SK-N-SH (cell line): ENCODE measurements around the gene GLDC. TPM values are rescaled to one million over a fixed set of nuclear protein-coding genes. Genes with fewer than 3 reads are reported as not detected.

Experiments used
- CTCF ChIA-PET: fragments of 300-600, 350-600 bp; formaldehyde crosslinking; extraction: SDS; loops from one replicate; lab custom pipeline; 2021; lab: Yijun Ruan, JAX
- POLR2A ChIA-PET: fragments of 350-600 bp; sonication (Branson Sonifier 250); formaldehyde crosslinking; extraction: SDS; loops from one replicate; lab custom pipeline; 2020; ENCODE audit warnings: antibody characterized with exemption, inconsistent platforms; lab: Yijun Ruan, JAX
- DNase-seq: peaks from one replicate; pipeline ENCODE4 v3.0.0; 2012
- H2AFZ ChIP-seq: fragments of 200-600 bp; sonication (generic); 2 replicates; pipeline ENCODE4 v1.8.1; 2016; ENCODE audit warnings: antibody characterized with exemption, mild to moderate bottlenecking, low read depth
- H3F3A ChIP-seq: fragments of 200-600 bp; sonication (generic); replicated peaks from 2 replicates; pipeline ENCODE3; 2016; ENCODE audit warnings: antibody characterized with exemption, mild to moderate bottlenecking; ENCODE audit not compliant: insufficient read depth
- H3K27ac ChIP-seq, 2 experiments: fragments of 200-500 bp in 1 of 2; fragments of 200-600 bp in 1 of 2; sonication (Bioruptor generic) in 1 of 2; sonication (generic), shearing (Covaris generic) in 1 of 2; 2 replicates each; pipeline versions ENCODE4 v1.5.1 to v1.6.1; 2014 to 2016; ENCODE audit warnings: low read depth in 2 of 2, inconsistent platforms in 1 of 2, low read length in 1 of 2, mild to moderate bottlenecking in 1 of 2, mixed read lengths in 1 of 2
- H3K27me3 ChIP-seq: fragments of 200-600 bp; sonication (generic), shearing (Covaris generic); 2 replicates; pipeline ENCODE4 v1.6.1; 2016; ENCODE audit warnings: mixed run types; ENCODE audit not compliant: insufficient read depth
- H3K36me3 ChIP-seq, 2 experiments: fragments of 200-500 bp in 1 of 2; fragments of 200-600 bp in 1 of 2; sonication (Bioruptor generic) in 1 of 2; sonication (generic) in 1 of 2; replicated peaks in 1 of 2; 2 replicates each; pipeline versions ENCODE3 to v1.5.1; 2014 to 2016; ENCODE audit warnings: low read length in 1 of 2, mild to moderate bottlenecking in 1 of 2; ENCODE audit not compliant: insufficient read depth in 2 of 2, control insufficient read depth in 1 of 2
- H3K4me1 ChIP-seq, 2 experiments: fragments of 200-500 bp in 1 of 2; fragments of 200-600 bp in 1 of 2; sonication (Bioruptor generic) in 1 of 2; sonication (generic), shearing (Covaris generic) in 1 of 2; 2 replicates each; pipeline versions ENCODE4 v1.5.1 to v1.6.1; 2014 to 2016; ENCODE audit warnings: low read depth in 1 of 2, low read length in 1 of 2, mixed run types in 1 of 2; ENCODE audit not compliant: insufficient read depth in 2 of 2, control insufficient read depth in 1 of 2
- H3K4me2 ChIP-seq: fragments of 200-600 bp; sonication (generic), shearing (Covaris generic); 2 replicates; pipeline ENCODE4 v1.6.1; 2017; ENCODE audit warnings: mixed run types
- H3K4me3 ChIP-seq, 2 experiments: fragments of 200-500 bp in 1 of 2; fragments of 200-600 bp in 1 of 2; sonication (Bioruptor generic) in 1 of 2; sonication (generic), shearing (Covaris generic) in 1 of 2; 2 replicates each; pipeline versions ENCODE4 v1.5.1 to v1.8.1; 2014 to 2016; ENCODE audit warnings: low read depth in 2 of 2, inconsistent platforms in 1 of 2, low read length in 1 of 2, mild to moderate bottlenecking in 1 of 2, mixed read lengths in 1 of 2, moderate library complexity in 1 of 2
- H3K79me2 ChIP-seq: fragments of 200-600 bp; sonication (generic); 2 replicates; pipeline ENCODE4 v1.8.1; 2017; ENCODE audit warnings: mild to moderate bottlenecking; ENCODE audit not compliant: insufficient read depth
- H3K9ac ChIP-seq: fragments of 200-600 bp; sonication (generic); 2 replicates; pipeline ENCODE4 v1.6.1; 2017; ENCODE audit warnings: mixed run types
- H3K9me2 ChIP-seq: fragments of 200-600 bp; sonication (generic); 2 replicates; pipeline ENCODE4 v1.6.1; 2017; ENCODE audit warnings: mixed run types
- H3K9me3 ChIP-seq: fragments of 200-600 bp; sonication (generic); 2 replicates; pipeline ENCODE4 v1.6.1; 2017; ENCODE audit warnings: mixed run types, mild to moderate bottlenecking, moderate library complexity
- H4K20me1 ChIP-seq: fragments of 200-600 bp; sonication (generic); 2 replicates; pipeline ENCODE4 v1.6.1; 2017; ENCODE audit warnings: mild to moderate bottlenecking, mixed run types; ENCODE audit not compliant: insufficient read depth
- CHD2 ChIP-seq: fragments of 150-350 bp; IDR thresholded peaks from 2 replicates; pipeline ENCODE4 v1.6.1; 2018; ENCODE audit warnings: low read length; ENCODE audit not compliant: partially characterized antibody
- EP300 ChIP-seq, 2 experiments: IDR thresholded peaks; 2 replicates each; pipeline versions ENCODE4 v1.4.0 to v1.6.1; 2012; ENCODE audit warnings: borderline replicate concordance in 1 of 2, low read depth in 1 of 2, low read length in 1 of 2
- FOXJ3 ChIP-seq: sonication (generic); formaldehyde crosslinking; IDR thresholded peaks from 2 replicates; pipeline ENCODE4 v1.5.1; 2020; ENCODE audit warnings: mild to moderate bottlenecking, missing genetic modification reagents
- GATA2 ChIP-seq: sonication (generic); formaldehyde crosslinking; IDR thresholded peaks from 2 replicates; pipeline ENCODE4 v1.5.0; 2020; ENCODE audit warnings: mild to moderate bottlenecking, missing genetic modification reagents
- NRF1 ChIP-seq: IDR thresholded peaks from 2 replicates; pipeline ENCODE4 v1.6.1; 2012; ENCODE audit warnings: low read depth, mild to moderate bottlenecking, low read length
- POLR2AphosphoS5 ChIP-seq: IDR thresholded peaks from 2 replicates; pipeline ENCODE4 v1.6.1; 2012; ENCODE audit warnings: low read depth, low read length
- RXRA ChIP-seq: IDR thresholded peaks from 2 replicates; pipeline ENCODE4 v1.4.0; 2012; ENCODE audit warnings: low read depth, mild to moderate bottlenecking, borderline replicate concordance
- SIN3A ChIP-seq: IDR thresholded peaks from 2 replicates; pipeline ENCODE4 v1.6.1; 2012; ENCODE audit warnings: low read depth, mild to moderate bottlenecking, low read length, moderate library complexity, borderline replicate concordance
- TCF12 ChIP-seq: IDR thresholded peaks from 2 replicates; pipeline ENCODE4 v1.4.0; 2012
- YY1 ChIP-seq: IDR thresholded peaks from 2 replicates; pipeline ENCODE4 v1.4.0; 2012; ENCODE audit warnings: low read depth, mild to moderate bottlenecking
- WGBS: methylation state at CpG from one replicate; pipeline ENCODE4 v1.1.6; 2017; ENCODE audit warnings: low lambda C conversion rate; 5-methylcytosine and 5-hydroxymethylcytosine counted together
- polyA plus RNA-seq, 3 experiments: library from polyadenylated mRNA; depleted of rRNA; stranded (reverse); fragments of >200 nt; gene quantifications; 2 replicates each; pipeline ENCODE4 v1.2.3, GENCODE V29; 2012
- TF ChIP-seq, protein P1 (sequence below): fragments of 150-350 bp; IDR thresholded peaks from 2 replicates; pipeline ENCODE4 v1.6.1; 2017; ENCODE audit warnings: antibody characterized with exemption, low read length, low read depth, borderline replicate concordance
- TF ChIP-seq, protein P2 (sequence below): fragments of 150-350 bp; IDR thresholded peaks from 2 replicates; pipeline ENCODE4 v1.6.1; 2016; ENCODE audit warnings: mild to moderate bottlenecking, low read depth, low read length
- TF ChIP-seq, protein P3 (sequence below): fragments of 200-600 bp; sonication (generic); IDR thresholded peaks from 2 replicates; pipeline ENCODE4 v1.6.1; 2017; ENCODE audit warnings: antibody characterized with exemption, mild to moderate bottlenecking, moderate library complexity
- TF ChIP-seq, protein P4 (sequence below): IDR thresholded peaks from 2 replicates; pipeline ENCODE4; 2012
- TF ChIP-seq, protein P5 (sequence below): IDR thresholded peaks from 2 replicates; pipeline ENCODE4 v1.4.0; 2012; ENCODE audit warnings: low read depth, borderline replicate concordance

Gene GLDC
- polyA plus RNA-seq, 1 of the 3 experiments (the other 2 are of a cell fraction), result 4.1 TPM

DNA sequence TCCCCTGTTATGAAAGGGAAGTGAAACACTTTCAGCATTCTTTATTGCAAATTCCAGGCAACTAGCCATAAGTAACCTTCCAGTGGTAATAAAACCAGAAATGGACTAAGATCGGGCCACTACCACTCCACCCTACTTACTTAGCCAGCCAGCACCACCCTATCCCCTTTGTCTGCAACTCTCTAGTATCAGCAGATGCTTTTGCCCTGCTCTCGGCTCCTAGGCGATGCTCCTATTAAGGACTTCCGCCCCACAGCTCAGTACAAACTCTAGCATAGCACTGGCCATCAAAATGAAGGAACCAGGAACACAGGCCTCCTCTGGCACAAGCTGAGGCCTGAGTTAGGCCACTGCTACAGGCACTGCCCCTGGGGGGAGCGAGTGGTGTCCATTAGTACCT is 81.2 kb downstream of the GLDC start:
- peak overlapping the region; percentile 37; the same call in 1 of the 2 replicates for H2AFZ ChIP-seq
- POLR2A ChIA-PET, result no interaction called here
- no peaks in the 10 kb centered on the region for H3K9me3 ChIP-seq
- DNase-seq, result no peak
- no peak for TF ChIP-seq EP300 (IDR thresholded peaks at IDR 0.05; ENCODE audit: borderline replicate concordance in 1 of 2, low read depth in 1 of 2, low read length in 1 of 2)
- TF ChIP-seq CHD2, result no peak
- TF ChIP-seq POLR2AphosphoS5, result no peak
- TF ChIP-seq, protein P1, sequence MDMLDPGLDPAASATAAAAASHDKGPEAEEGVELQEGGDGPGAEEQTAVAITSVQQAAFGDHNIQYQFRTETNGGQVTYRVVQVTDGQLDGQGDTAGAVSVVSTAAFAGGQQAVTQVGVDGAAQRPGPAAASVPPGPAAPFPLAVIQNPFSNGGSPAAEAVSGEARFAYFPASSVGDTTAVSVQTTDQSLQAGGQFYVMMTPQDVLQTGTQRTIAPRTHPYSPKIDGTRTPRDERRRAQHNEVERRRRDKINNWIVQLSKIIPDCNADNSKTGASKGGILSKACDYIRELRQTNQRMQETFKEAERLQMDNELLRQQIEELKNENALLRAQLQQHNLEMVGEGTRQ, result no peak
- TF ChIP-seq, protein P2, sequence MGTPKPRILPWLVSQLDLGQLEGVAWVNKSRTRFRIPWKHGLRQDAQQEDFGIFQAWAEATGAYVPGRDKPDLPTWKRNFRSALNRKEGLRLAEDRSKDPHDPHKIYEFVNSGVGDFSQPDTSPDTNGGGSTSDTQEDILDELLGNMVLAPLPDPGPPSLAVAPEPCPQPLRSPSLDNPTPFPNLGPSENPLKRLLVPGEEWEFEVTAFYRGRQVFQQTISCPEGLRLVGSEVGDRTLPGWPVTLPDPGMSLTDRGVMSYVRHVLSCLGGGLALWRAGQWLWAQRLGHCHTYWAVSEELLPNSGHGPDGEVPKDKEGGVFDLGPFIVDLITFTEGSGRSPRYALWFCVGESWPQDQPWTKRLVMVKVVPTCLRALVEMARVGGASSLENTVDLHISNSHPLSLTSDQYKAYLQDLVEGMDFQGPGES, result no peak
- no peak for TF ChIP-seq RXRA
- TF ChIP-seq, protein P3, sequence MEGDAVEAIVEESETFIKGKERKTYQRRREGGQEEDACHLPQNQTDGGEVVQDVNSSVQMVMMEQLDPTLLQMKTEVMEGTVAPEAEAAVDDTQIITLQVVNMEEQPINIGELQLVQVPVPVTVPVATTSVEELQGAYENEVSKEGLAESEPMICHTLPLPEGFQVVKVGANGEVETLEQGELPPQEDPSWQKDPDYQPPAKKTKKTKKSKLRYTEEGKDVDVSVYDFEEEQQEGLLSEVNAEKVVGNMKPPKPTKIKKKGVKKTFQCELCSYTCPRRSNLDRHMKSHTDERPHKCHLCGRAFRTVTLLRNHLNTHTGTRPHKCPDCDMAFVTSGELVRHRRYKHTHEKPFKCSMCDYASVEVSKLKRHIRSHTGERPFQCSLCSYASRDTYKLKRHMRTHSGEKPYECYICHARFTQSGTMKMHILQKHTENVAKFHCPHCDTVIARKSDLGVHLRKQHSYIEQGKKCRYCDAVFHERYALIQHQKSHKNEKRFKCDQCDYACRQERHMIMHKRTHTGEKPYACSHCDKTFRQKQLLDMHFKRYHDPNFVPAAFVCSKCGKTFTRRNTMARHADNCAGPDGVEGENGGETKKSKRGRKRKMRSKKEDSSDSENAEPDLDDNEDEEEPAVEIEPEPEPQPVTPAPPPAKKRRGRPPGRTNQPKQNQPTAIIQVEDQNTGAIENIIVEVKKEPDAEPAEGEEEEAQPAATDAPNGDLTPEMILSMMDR, result no peak
- no peak for TF ChIP-seq TCF12
- H3K9ac ChIP-seq, result no peak overlapping the region
- CTCF ChIA-PET, result no interaction called here
- H3K27ac ChIP-seq, result peak overlapping the region in 1 of 2 experiments; percentile 100; a peak in 2 of 4 replicates
- peaks cover 0 to 14% of the 10 kb centered on the region in 2 experiments; a peak in 3 of 4 replicates for H3K4me1 ChIP-seq
- no peaks in the 10 kb centered on the region for H3K9me2 ChIP-seq
- no peaks in the 10 kb centered on the region for H3K36me3 ChIP-seq
- H3K79me2 ChIP-seq, result no peaks in the 10 kb centered on the region
- H3K4me2 ChIP-seq, result no peak overlapping the region; the same call in 1 of the 2 replicates
- H3K4me3 ChIP-seq, result no peak overlapping the region
- 95% methylated on average over 5 of the region's 5 CpGs for WGBS
- H3F3A ChIP-seq, result peaks cover 49% of the 10 kb centered on the region
- no peaks in the 10 kb centered on the region for H3K27me3 ChIP-seq
- no peaks in the 10 kb centered on the region for H4K20me1 ChIP-seq

DNA sequence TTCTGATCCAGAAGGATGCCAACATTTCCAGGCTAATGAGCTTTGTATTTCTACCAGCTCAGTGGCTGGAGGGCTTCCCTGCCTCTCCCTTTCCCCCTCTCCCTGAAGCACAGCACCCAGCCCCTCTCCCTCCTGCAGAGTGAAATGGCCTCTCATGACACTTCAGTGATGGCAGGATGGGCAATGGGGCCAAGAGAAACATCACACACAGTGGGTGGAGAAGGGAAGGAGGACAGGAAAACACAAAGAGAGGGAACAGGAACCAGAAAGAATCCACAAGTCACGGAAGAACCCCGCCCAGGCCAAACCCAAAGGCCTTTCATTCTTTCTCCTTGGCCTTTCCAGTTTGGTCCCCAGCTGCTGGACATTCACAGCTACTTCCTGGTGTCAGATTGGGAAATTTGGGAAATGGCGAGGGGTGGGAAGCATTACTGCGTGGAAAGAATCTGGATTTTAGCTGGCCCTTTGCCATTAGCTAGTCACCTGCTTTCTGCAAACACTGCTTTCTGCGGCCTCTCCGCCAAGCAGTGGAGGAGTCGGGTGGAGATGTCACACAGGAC is 82.6 kb downstream of the GLDC start:
- no peaks in the 10 kb centered on the region for H4K20me1 ChIP-seq
- H3K4me3 ChIP-seq, result no peak overlapping the region
- H2AFZ ChIP-seq, result peak overlapping the region; percentile 59
- DNase-seq, result no peak
- H3K27ac ChIP-seq, result no peak overlapping the region
- peaks cover 38% of the 10 kb centered on the region for H3F3A ChIP-seq
- H3K4me2 ChIP-seq, result no peak overlapping the region
- H3K36me3 ChIP-seq, result no peaks in the 10 kb centered on the region
- CTCF ChIA-PET, result interaction anchor here (1.0 to 2.3 kb wide), 3 partner anchors 10 to 208 kb away, joined by 3 to 7 read pairs (median 4); no protein-coding TSS in a partner anchor
- WGBS, result 95% methylated on average over 7 of the region's 7 CpGs
- POLR2A ChIA-PET, result no interaction called here
- no peaks in the 10 kb centered on the region for H3K79me2 ChIP-seq
- H3K9ac ChIP-seq, result no peak overlapping the region
- H3K9me2 ChIP-seq, result no peaks in the 10 kb centered on the region
- H3K27me3 ChIP-seq, result no peaks in the 10 kb centered on the region
- H3K4me1 ChIP-seq, result peaks cover 6 to 13% of the 10 kb centered on the region in 2 experiments
- H3K9me3 ChIP-seq, result no peaks in the 10 kb centered on the region
- TF ChIP-seq, protein P4, sequence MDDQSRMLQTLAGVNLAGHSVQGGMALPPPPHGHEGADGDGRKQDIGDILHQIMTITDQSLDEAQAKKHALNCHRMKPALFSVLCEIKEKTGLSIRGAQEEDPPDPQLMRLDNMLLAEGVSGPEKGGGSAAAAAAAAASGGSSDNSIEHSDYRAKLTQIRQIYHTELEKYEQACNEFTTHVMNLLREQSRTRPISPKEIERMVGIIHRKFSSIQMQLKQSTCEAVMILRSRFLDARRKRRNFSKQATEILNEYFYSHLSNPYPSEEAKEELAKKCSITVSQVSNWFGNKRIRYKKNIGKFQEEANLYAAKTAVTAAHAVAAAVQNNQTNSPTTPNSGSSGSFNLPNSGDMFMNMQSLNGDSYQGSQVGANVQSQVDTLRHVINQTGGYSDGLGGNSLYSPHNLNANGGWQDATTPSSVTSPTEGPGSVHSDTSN, result no peak
- TF ChIP-seq, protein P1, result no peak
- TF ChIP-seq RXRA (no peak), SIN3A (no peak), NRF1 (no peak), FOXJ3 (no peak), GATA2 (CRISPR knock-in tag) (no peak), YY1 (no peak)
- TF ChIP-seq, protein P5, sequence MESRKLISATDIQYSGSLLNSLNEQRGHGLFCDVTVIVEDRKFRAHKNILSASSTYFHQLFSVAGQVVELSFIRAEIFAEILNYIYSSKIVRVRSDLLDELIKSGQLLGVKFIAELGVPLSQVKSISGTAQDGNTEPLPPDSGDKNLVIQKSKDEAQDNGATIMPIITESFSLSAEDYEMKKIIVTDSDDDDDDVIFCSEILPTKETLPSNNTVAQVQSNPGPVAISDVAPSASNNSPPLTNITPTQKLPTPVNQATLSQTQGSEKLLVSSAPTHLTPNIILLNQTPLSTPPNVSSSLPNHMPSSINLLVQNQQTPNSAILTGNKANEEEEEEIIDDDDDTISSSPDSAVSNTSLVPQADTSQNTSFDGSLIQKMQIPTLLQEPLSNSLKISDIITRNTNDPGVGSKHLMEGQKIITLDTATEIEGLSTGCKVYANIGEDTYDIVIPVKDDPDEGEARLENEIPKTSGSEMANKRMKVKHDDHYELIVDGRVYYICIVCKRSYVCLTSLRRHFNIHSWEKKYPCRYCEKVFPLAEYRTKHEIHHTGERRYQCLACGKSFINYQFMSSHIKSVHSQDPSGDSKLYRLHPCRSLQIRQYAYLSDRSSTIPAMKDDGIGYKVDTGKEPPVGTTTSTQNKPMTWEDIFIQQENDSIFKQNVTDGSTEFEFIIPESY, result no peak
- TF ChIP-seq, protein P3, result no peak
